ENCODE measurements around the gene C1QTNF7.

GRCh38 chr4:15488658-15489470, 61.0 kb downstream of the C1QTNF7 start:
- TF ChIP-seq ZNF112 (tag by site-specific recombination; IDR thresholded peaks at IDR 0.05) (no peak), ZBTB49 (tag by site-specific recombination; IDR thresholded peaks at IDR 0.05; ENCODE audit: low read depth) (no peak), CTCF (tag by site-specific recombination; IDR thresholded peaks at IDR 0.05) (no peak), ZNF48 (tag by site-specific recombination; IDR thresholded peaks at IDR 0.05) (no peak), RBAK (tag by site-specific recombination; IDR thresholded peaks at IDR 0.05) (no peak)
